Subcutaneous abdominal adipose tissue (tissue), 5 donors: Measurements from ENCODE around the gene TSPAN14.
"Not testable (repeated sequence)": the region's sequence is repeated elsewhere in the genome, so short reads cannot be mapped to it uniquely, and the experiment has no call there.

Source experiments
- H3K27ac ChIP-seq: one replicate; pipeline ENCODE4 v1.7.0; 2013; ENCODE audit warnings: low read depth, mild to moderate bottlenecking, inconsistent platforms, low read length, moderate library complexity
- H3K27me3 ChIP-seq, 5 donors: one replicate each; pipeline ENCODE4 v1.7.0; 2013; ENCODE audit warnings: low read length in 5 of 5, inconsistent platforms in 1 of 5; ENCODE audit not compliant: control insufficient read depth in 5 of 5, insufficient read depth in 4 of 5
- H3K36me3 ChIP-seq, 5 donors: one replicate each; pipeline ENCODE4 v1.7.0; 2013; ENCODE audit warnings: low read length in 5 of 5; ENCODE audit not compliant: control insufficient read depth in 5 of 5, insufficient read depth in 5 of 5
- H3K4me1 ChIP-seq, 5 donors: one replicate each; pipeline ENCODE4 v1.7.0; 2013; ENCODE audit warnings: low read length in 5 of 5, mild to moderate bottlenecking in 3 of 5, moderate library complexity in 1 of 5; ENCODE audit not compliant: control insufficient read depth in 5 of 5, insufficient read depth in 5 of 5
- H3K4me3 ChIP-seq, 5 donors: one replicate each; pipeline ENCODE4 v1.7.0; 2013; ENCODE audit warnings: low read length in 5 of 5, low read depth in 1 of 5
- H3K9ac ChIP-seq, 5 donors: one replicate each; pipeline ENCODE4 v1.7.0; 2013; ENCODE audit warnings: low read length in 5 of 5, mild to moderate bottlenecking in 4 of 5, moderate library complexity in 3 of 5
- H3K9me3 ChIP-seq, 5 donors: one replicate each; pipeline ENCODE4 v1.7.0; 2013; ENCODE audit warnings: low read length in 5 of 5; ENCODE audit not compliant: control insufficient read depth in 5 of 5
- donor health status: healthy.
- donor health status: healthy.
- donor health status: healthy.
- donor health status: healthy.
- donor health status: healthy.

TSPAN14 gene

GRCh38 chr10:80411267-80411668 lies 42.8 kb upstream of the TSPAN14 start:
- H3K36me3 ChIP-seq, result peaks cover 0 to 3% (median 0%) of the 10 kb centered on the region in 5 donors
- H3K27me3 ChIP-seq, result no peaks in the 10 kb centered on the region
- H3K9ac ChIP-seq, result peak overlapping the region in 2 of 5 donors; percentile 4 to 26
- H3K27ac ChIP-seq, result peak overlapping the region; percentile 97
- no peaks in the 10 kb centered on the region for H3K9me3 ChIP-seq
- peaks cover 38 to 97% (median 92%) of the 10 kb centered on the region in 5 donors for H3K4me1 ChIP-seq
- peak overlapping the region; percentile 14 to 84 (median 80) for H3K4me3 ChIP-seq

GRCh38 chr10:80411681-80412220 lies 42.4 kb upstream of the TSPAN14 start:
- Histone ChIP-seq H3K27ac (peak overlapping the region; percentile 97), H3K27me3 (no peaks in the 10 kb centered on the region), H3K9ac (peak overlapping the region in 3 of 5 donors; percentile 4 to 52 (median 26)), H3K4me3 (peak overlapping the region; percentile 17 to 83 (median 78)), H3K36me3 (peaks cover 0 to 3% (median 0%) of the 10 kb centered on the region in 5 donors), H3K9me3 (no peaks in the 10 kb centered on the region), H3K4me1 (peaks cover 42 to 99% (median 94%) of the 10 kb centered on the region in 5 donors)

GRCh38 chr10:80412486-80412885 lies 41.6 kb upstream of the TSPAN14 start:
- Histone ChIP-seq H3K27ac (peak overlapping the region; percentile 97), H3K9ac (peak overlapping the region in 1 of 5 donors; percentile 48), H3K4me3 (peak overlapping the region in 3 of 5 donors; percentile 1 to 10 (median 4)), H3K9me3 (no peaks in the 10 kb centered on the region), H3K4me1 (peaks cover 41 to 95% (median 92%) of the 10 kb centered on the region in 5 donors), H3K36me3 (peaks cover 0 to 3% (median 0%) of the 10 kb centered on the region in 5 donors), H3K27me3 (no peaks in the 10 kb centered on the region)

GRCh38 chr10:80413271-80413996 lies 40.7 kb upstream of the TSPAN14 start:
- Histone ChIP-seq H3K9ac (peak overlapping the region in 4 of 5 donors; percentile 14 to 65 (median 44)), H3K27me3 (no peaks in the 10 kb centered on the region), H3K36me3 (peaks cover 0 to 3% (median 0%) of the 10 kb centered on the region in 5 donors), H3K4me3 (peak overlapping the region; percentile 20 to 52 (median 43)), H3K9me3 (no peaks in the 10 kb centered on the region), H3K4me1 (peaks cover 41 to 95% (median 91%) of the 10 kb centered on the region in 5 donors), H3K27ac (peak overlapping the region; percentile 97)

GRCh38 chr10:80414142-80414895 lies 39.8 kb upstream of the TSPAN14 start:
- peaks cover 0 to 3% (median 0%) of the 10 kb centered on the region in 5 donors for H3K36me3 ChIP-seq
- peak overlapping the region; percentile 13 to 52 (median 33) for H3K4me3 ChIP-seq
- no peaks in the 10 kb centered on the region for H3K27me3 ChIP-seq
- H3K9me3 ChIP-seq, result no peaks in the 10 kb centered on the region
- peak overlapping the region; percentile 97 for H3K27ac ChIP-seq
- H3K4me1 ChIP-seq, result peaks cover 41 to 94% (median 87%) of the 10 kb centered on the region in 5 donors
- peak overlapping the region; percentile 31 to 65 (median 45) for H3K9ac ChIP-seq

- Histone ChIP-seq H3K36me3 (peaks cover 3 to 11% (median 8%) of the 10 kb centered on the region in 5 donors), H3K27ac (peak overlapping the region; percentile 97), H3K27me3 (no peaks in the 10 kb centered on the region), H3K4me1 (peaks cover 35 to 89% (median 81%) of the 10 kb centered on the region in 5 donors), H3K9me3 (no peaks in the 10 kb centered on the region), H3K9ac (peak overlapping the region in 3 of 5 donors; percentile 14 to 45 (median 44)), H3K4me3 (peak overlapping the region in 4 of 5 donors; percentile 20 to 52 (median 40))
Measured at GRCh38 chr10:80415734-80416478, 38.2 kb upstream of the TSPAN14 start.

GRCh38 chr10:80416479-80417098 lies 37.5 kb upstream of the TSPAN14 start:
- H3K9ac ChIP-seq, result peak overlapping the region in 2 of 5 donors; percentile 44 to 45
- H3K4me3 ChIP-seq, result peak overlapping the region in 4 of 5 donors; percentile 14 to 52 (median 27)
- H3K36me3 ChIP-seq, result peaks cover 4 to 18% (median 15%) of the 10 kb centered on the region in 5 donors
- peak overlapping the region; percentile 97 for H3K27ac ChIP-seq
- peaks cover 28 to 85% (median 79%) of the 10 kb centered on the region in 5 donors for H3K4me1 ChIP-seq
- H3K9me3 ChIP-seq, result no peaks in the 10 kb centered on the region
- H3K27me3 ChIP-seq, result no peaks in the 10 kb centered on the region

- Histone ChIP-seq H3K36me3 (peaks cover 9 to 22% (median 21%) of the 10 kb centered on the region in 5 donors), H3K4me1 (peaks cover 23 to 83% (median 76%) of the 10 kb centered on the region in 5 donors), H3K27ac (peak overlapping the region; percentile 97)
- not testable (repeated sequence) for H3K27me3 ChIP-seq, H3K9ac ChIP-seq, H3K4me3 ChIP-seq, H3K9me3 ChIP-seq
Measured at GRCh38 chr10:80417256-80417655, 36.9 kb upstream of the TSPAN14 start.
